H1 (cell line): ENCODE measurements around the gene CRYGN. TPM values are rescaled to one million over a fixed set of nuclear protein-coding genes. Genes with fewer than 3 reads are reported as not detected.

ENCODE experiments used
- CBX8 ChIP-seq: fragments of 300-800, 300-1000 bp; sonication (generic); IDR thresholded peaks from 2 replicates; pipeline ENCODE4 v1.7.1; 2016; ENCODE audit warnings: low read depth, low read length, borderline replicate concordance
- CHD1 ChIP-seq: IDR thresholded peaks from 2 replicates; pipeline ENCODE4 v1.6.1; 2012; ENCODE audit warnings: low read depth, low read length, improper control_type of control experiment
- E2F6 ChIP-seq: IDR thresholded peaks from 2 replicates; pipeline ENCODE4 v1.6.1; 2012; ENCODE audit warnings: inconsistent platforms
- POLR2A ChIP-seq, 2 experiments: IDR thresholded peaks; 1 replicate in 1 of 2; 2 replicates in 1 of 2; pipeline ENCODE4 v1.6.1; 2011; ENCODE audit warnings: low read depth in 2 of 2, low read length in 2 of 2, mild to moderate bottlenecking in 2 of 2; ENCODE audit errors: control extremely low read depth in 1 of 2
- RAD21 ChIP-seq, 2 experiments: IDR thresholded peaks in 1 of 2; conservative IDR thresholded peaks in 1 of 2; 2 replicates each; pipeline ENCODE4 v1.6.1; 2011; ENCODE audit warnings: low read depth in 2 of 2, low read length in 2 of 2, improper control_type of control experiment in 1 of 2, inconsistent platforms in 1 of 2, mild to moderate bottlenecking in 1 of 2, moderate library complexity in 1 of 2
- SIX5 ChIP-seq: IDR thresholded peaks from 2 replicates; pipeline ENCODE4 v1.6.1; 2011; ENCODE audit warnings: mild to moderate bottlenecking, low read depth, low read length
- TAF1 ChIP-seq: IDR thresholded peaks from 2 replicates; pipeline ENCODE4 v1.6.1; 2011; ENCODE audit warnings: mild to moderate bottlenecking, low read depth, low read length
- TBP ChIP-seq: IDR thresholded peaks from 2 replicates; pipeline ENCODE4 v1.6.1; 2011; ENCODE audit warnings: low read depth, low read length, improper control_type of control experiment
- polyA plus RNA-seq, 7 experiments: library from polyadenylated mRNA; depleted of rRNA in 3 of 7; stranded (reverse) in 5 of 7; unstranded in 2 of 7; fragments of >200 nt in 5 of 7; fragments of 200-250 nt in 2 of 7; gene quantifications; 1 replicate in 5 of 7; 2 replicates in 1 of 7; 4 replicates in 1 of 7; pipeline versions ENCODE4 v1.2.1 to v1.2.3, GENCODE V29; 2011 to 2013; ENCODE audit warnings: missing spikeins in 2 of 7, mixed read lengths in 2 of 7
- total RNA-seq: library from RNA; stranded (reverse); fragmentation: NEBNext Ultra II Directional; extraction: Animal tissue kit (Norgen Biotek cat#: 25700); gene quantifications from 2 replicates; pipeline ENCODE4 v1.2.1, GENCODE V29; 2021

The CRYGN gene
- total and polyA plus RNA-seq, 2 of the 8 experiments (the other 6 are each of a cell fraction or from before 2014, with no cell fraction given) = 0.98 to 1.6 TPM

GRCh38 chr7:151429237-151429559 lies 10.7 kb downstream of the CRYGN start (continued):
- TF ChIP-seq CHD1 = no peak
- TF ChIP-seq CBX8 = no peak
- TF ChIP-seq SIX5 = no peak
- TF ChIP-seq E2F6 = no peak
- no peak for TF ChIP-seq POLR2A (IDR thresholded peaks at IDR 0.05; ENCODE audit: control extremely low read depth in 1 of 2, low read depth in 2 of 2, low read length in 2 of 2)
- no peak for TF ChIP-seq TAF1
- no peak for TF ChIP-seq RAD21 (IDR thresholded peaks at IDR 0.05 in 1 of 2, conservative IDR thresholded peaks at IDR 0.05 in 1 of 2; ENCODE audit: low read depth in 2 of 2, low read length in 2 of 2)
- TF ChIP-seq TBP = no peak
